ENCODE data around the gene NUTM2D. TPM values are rescaled to one million over a fixed set of nuclear protein-coding genes. Genes with fewer than 3 reads are reported as not detected.
"Not testable (repeated sequence)": the region's sequence is repeated elsewhere in the genome, so short reads cannot be mapped to it uniquely, and the experiment has no call there.

Gene NUTM2D
- total RNA-seq, 4 donors from 2014 or later: 0.26 to 6.4 (median 5.9) TPM; not detected in 1

DNA sequence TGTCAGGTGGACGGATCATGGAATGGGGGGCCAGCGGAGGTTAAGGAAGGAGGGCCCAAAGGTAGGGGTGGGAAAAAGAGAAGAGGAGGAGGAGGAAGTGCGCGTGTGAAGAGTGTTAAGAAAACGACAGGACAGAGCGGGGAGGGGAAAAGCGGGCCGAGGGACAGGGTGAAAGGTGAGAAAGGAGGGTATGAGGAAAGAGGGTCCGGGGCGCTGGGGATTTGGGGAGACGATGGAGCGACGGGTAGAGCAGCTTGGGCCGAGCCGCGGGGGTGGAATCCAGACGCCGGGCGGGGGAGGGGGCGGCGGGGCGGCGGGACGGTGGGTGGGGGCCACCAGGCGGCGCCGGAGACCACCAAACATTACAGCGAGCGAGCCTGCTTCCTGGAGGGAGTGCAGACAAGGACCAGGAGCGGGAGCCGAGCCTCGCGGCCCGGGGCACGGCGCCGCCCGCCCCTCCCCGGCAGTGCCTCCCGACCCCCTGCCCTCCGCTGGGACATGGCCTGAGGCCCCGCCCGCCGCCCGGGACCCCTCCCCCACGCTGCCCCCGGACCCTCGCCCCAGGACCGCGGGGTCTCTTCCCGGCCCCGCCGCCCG, 15.9 kb upstream of the NUTM2D start:
- H3K9me3 ChIP-seq; H3K4me1 ChIP-seq; H3K27me3 ChIP-seq; intact Hi-C loops (cut with DNase I; ENCODE audit: low total_unique reads); H3K36me3 ChIP-seq: not testable (repeated sequence)
- TF ChIP-seq, protein P1, sequence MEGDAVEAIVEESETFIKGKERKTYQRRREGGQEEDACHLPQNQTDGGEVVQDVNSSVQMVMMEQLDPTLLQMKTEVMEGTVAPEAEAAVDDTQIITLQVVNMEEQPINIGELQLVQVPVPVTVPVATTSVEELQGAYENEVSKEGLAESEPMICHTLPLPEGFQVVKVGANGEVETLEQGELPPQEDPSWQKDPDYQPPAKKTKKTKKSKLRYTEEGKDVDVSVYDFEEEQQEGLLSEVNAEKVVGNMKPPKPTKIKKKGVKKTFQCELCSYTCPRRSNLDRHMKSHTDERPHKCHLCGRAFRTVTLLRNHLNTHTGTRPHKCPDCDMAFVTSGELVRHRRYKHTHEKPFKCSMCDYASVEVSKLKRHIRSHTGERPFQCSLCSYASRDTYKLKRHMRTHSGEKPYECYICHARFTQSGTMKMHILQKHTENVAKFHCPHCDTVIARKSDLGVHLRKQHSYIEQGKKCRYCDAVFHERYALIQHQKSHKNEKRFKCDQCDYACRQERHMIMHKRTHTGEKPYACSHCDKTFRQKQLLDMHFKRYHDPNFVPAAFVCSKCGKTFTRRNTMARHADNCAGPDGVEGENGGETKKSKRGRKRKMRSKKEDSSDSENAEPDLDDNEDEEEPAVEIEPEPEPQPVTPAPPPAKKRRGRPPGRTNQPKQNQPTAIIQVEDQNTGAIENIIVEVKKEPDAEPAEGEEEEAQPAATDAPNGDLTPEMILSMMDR (IDR thresholded peaks at IDR 0.05): peak in 1 of 4 experiments; percentile 11
- peak; percentile 22 to 30 for DNase-seq
- H3K4me3 ChIP-seq: peak overlapping the region; percentile 18 to 61
- peak overlapping the region; percentile 82 to 94 for H3K27ac ChIP-seq

DNA sequence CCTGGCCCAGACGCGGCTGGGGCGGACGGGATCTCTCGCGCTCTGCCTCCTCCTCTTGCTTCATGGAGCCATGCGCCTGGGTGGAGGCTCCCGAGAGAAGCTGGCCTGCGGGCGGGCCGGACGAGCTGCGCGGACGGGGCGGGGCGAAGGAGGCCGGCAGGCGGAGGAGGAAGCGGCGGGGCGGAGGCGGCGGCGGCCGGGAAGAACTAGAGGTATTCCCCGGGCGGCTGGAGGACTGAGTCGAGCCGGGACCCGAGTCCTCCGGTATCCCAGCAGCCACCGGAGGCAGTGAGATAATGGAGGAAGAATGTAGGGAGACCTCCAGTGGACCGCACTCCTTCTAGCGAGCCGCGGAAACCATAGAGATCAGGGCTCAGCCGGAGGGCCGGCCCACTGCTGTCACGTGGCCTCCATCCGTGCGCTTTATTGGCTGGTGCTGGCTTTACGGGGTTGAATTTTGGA, 15.3 kb upstream of the NUTM2D start:
- H3K4me1 ChIP-seq; H3K9me3 ChIP-seq; H3K36me3 ChIP-seq; H3K27me3 ChIP-seq; intact Hi-C loops (cut with DNase I; ENCODE audit: low total_unique reads): not testable (repeated sequence)
- peak; percentile 91 to 93 for DNase-seq
- Histone ChIP-seq H3K4me3 (peak overlapping the region; percentile 33 to 61), H3K27ac (peak overlapping the region; percentile 82 to 94)
- peak in 1 of 2 donors; percentile 37 for TF ChIP-seq POLR2A (IDR thresholded peaks at IDR 0.05)

DNA sequence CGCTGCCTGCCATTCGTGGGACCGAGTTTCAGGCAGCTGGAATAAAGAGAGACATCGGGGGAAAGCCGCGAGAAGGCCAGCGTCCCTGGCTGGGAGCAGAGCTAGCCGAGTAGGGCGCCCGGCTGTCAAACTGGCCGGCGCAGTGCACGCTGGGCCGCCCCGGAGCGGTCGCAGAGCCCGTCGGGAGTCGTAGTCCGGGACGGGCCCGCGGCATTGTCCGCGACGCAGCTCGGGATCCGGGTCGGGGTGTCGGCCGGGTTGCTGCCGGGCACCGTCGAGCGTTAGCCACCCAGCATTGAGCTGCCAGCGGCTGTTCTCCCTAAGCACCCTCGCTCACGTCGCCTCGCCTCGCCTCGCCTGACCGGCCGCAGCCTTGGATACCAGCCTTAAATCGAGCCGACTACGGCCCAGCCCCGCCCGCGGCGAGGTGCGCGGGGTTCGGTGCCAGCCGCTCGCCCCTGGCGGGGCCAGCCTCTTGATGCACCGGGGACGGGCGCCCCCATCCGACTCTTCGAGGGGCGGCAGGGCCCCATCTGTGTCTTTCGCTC, 14.8 kb upstream of the NUTM2D start:
- H3K4me3 ChIP-seq: peak overlapping the region; percentile 33 to 61
- H3K27me3 ChIP-seq; H3K4me1 ChIP-seq; H3K36me3 ChIP-seq; intact Hi-C loops (cut with DNase I; ENCODE audit: low total_unique reads); H3K9me3 ChIP-seq: not testable (repeated sequence)
- peak; percentile 79 to 84 for DNase-seq
- peak overlapping the region; percentile 82 to 94 for H3K27ac ChIP-seq
- TF ChIP-seq POLR2A (IDR thresholded peaks at IDR 0.05): peak in 1 of 2 donors; percentile 21
- TF ChIP-seq, protein P1 (IDR thresholded peaks at IDR 0.05): peak; percentile 34 to 76 (median 61)

DNA sequence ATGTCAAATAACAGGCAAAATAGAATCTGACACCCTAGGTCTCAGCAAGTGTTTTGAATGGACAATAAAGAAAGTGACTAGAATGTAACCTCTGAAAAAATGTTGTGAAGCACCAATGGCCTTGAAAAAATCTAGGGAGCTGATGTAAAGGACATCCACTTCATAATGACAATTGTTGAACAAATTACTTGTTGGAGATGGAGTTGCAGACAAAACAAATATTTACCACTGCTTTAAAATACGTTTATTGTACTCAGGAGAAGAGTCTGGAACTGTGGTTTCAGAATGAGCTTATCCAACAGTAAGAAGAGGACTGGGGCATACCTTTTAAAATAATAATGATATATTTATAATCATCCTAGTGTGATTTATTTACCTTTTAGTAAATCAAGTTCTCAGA, 11.8 kb upstream of the NUTM2D start:
- H3K27me3 ChIP-seq; H3K4me3 ChIP-seq; DNase-seq; intact Hi-C loops (cut with DNase I; ENCODE audit: low total_unique reads); H3K36me3 ChIP-seq; H3K9me3 ChIP-seq; H3K4me1 ChIP-seq; H3K27ac ChIP-seq: not testable (repeated sequence)

DNA sequence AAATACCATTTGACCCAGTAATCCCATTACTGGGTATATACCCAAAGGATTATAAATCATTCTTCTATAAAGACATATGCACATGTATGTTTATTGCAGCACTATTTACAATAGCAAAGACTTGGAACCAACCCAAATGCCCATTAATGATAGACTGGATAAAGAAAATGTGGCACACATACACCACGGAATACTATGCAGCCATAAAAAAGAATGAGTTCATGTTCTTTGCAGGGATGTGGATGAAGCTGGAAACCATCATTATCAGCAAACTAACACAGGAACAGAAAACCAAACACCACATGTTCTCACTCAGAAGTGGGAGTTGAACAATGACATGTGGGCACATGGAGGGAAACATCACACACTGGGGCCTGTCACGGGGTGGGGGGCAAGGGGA, 7.4 kb upstream of the NUTM2D start:
- intact Hi-C loops (cut with DNase I; ENCODE audit: low total_unique reads); H3K36me3 ChIP-seq; H3K4me3 ChIP-seq; H3K9me3 ChIP-seq; DNase-seq; H3K4me1 ChIP-seq; H3K27ac ChIP-seq; H3K27me3 ChIP-seq: not testable (repeated sequence)

DNA sequence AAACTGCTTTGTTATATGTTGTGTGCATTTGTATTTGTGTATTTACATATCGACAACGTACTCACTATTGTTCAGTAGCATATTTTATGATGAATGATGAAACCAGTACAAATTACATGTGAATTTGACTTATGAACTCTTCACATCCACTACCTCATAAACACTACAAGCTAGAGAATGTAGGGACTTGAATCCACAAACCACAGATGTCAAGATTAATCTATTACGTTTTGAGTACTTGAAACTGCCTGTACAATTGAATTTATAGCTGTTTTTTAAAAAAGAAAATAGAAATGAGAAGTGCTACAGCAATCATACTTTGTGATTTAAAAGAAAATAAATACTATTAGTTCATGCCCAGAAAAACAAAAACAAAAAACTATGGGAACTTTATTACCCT, 4.7 kb upstream of the NUTM2D start:
- H3K4me1 ChIP-seq; H3K36me3 ChIP-seq; DNase-seq; intact Hi-C loops (cut with DNase I; ENCODE audit: low total_unique reads); H3K27ac ChIP-seq; H3K9me3 ChIP-seq; H3K4me3 ChIP-seq; H3K27me3 ChIP-seq: not testable (repeated sequence)

DNA sequence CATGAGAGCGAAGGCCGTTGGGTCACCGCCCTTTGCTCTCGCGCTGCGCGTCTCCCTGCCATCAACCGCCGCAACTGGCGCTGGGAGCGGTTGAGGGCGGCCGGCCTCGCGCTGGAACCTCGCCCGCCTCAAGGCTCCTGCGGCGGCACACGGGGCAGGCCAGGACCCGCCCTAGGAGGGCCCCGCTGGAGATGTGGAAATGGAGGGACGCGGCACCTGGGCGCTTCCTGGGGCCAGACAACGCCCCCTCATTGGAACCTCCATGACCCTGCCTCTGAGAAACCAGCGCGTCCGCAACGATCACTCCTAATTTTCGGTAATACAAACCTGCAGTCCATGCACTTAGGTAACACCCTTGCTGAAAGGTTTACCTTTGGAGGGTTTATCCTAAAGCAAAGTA, 2.4 kb upstream of the NUTM2D start:
- H3K27ac ChIP-seq; H3K27me3 ChIP-seq; H3K9me3 ChIP-seq; H3K36me3 ChIP-seq; DNase-seq; intact Hi-C loops (cut with DNase I; ENCODE audit: low total_unique reads); H3K4me1 ChIP-seq; H3K4me3 ChIP-seq: not testable (repeated sequence)

DNA sequence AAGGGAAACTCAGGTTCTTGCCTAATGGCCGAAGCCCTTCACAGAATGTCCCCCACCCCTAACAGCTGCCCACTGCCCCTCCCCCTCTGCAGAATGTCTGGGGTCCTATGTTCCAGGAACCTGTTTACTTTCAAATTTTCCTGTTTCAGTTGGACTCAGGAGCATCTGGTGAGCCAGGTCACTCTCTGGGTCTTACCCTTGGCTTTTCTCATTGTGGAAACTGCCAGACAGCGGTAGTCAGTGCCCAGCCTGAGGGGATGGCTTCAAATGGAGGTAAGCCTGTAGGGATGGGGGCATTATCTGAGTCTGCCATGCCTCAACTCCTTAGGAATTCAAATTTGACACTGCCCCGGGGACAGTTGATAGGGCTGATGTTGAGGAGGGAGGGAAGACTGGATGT, 615 bp downstream of the NUTM2D start:
- H3K27me3 ChIP-seq; DNase-seq; H3K9me3 ChIP-seq; H3K4me1 ChIP-seq; H3K27ac ChIP-seq; intact Hi-C loops (cut with DNase I; ENCODE audit: low total_unique reads); H3K36me3 ChIP-seq; H3K4me3 ChIP-seq: not testable (repeated sequence)

DNA sequence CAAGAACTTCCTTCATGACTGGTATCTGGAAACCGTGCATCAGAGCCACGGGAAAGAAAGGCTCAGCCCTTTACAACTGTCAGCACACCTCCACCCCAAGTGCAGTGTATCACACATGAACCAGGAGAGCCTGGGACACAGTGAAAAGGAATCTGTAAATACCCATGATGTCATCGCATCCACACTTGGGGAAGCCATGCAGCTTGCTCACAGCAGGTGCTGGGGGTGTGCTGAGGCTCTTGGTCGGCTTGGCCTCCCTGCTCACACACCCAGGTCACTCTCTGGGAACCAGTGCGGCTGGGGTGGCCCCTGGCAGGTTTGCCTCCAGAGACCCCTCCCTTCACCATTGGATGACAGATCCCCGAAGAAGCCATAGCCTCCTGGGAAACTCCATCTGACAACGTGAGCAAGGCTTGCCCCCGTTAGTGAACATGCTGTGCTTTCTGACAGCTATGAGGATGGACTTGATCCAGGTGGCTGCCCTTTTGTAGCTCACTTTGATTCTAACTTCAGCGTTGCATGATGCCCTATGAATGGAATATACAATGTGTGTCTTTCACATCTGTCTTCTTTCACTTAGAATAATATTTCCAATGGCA, 12.1 kb downstream of the NUTM2D start:
- H3K4me1 ChIP-seq; intact Hi-C loops (cut with DNase I; ENCODE audit: low total_unique reads); H3K9me3 ChIP-seq: not testable (repeated sequence)

DNA sequence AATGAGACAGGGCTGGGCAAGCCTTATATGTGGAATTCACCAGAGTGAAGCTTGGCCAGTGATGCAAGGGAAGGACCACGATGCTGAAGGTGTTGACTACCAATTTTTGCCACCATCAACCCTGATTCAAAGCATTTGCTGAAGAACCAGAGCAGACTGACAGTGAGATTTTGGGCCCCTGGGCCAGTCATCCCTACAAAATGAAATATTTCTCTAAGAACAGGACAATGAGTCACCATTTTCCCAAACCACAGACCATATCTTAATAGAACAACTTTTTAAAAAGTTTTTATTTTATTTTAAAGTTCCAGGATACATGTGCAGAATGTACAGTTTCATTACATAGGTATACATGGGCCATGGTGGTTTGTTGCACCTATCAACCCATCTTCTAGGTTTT, 16.5 kb downstream of the NUTM2D start:
- H3K9me3 ChIP-seq; DNase-seq; H3K27ac ChIP-seq; intact Hi-C loops (cut with DNase I; ENCODE audit: low total_unique reads); H3K36me3 ChIP-seq; H3K4me3 ChIP-seq; H3K4me1 ChIP-seq; H3K27me3 ChIP-seq: not testable (repeated sequence)

More for the DNA sequence above, 12.1 kb downstream of the NUTM2D start:
- not testable (repeated sequence) for H3K4me3 ChIP-seq, H3K27me3 ChIP-seq, H3K36me3 ChIP-seq, H3K27ac ChIP-seq, DNase-seq

DNA sequence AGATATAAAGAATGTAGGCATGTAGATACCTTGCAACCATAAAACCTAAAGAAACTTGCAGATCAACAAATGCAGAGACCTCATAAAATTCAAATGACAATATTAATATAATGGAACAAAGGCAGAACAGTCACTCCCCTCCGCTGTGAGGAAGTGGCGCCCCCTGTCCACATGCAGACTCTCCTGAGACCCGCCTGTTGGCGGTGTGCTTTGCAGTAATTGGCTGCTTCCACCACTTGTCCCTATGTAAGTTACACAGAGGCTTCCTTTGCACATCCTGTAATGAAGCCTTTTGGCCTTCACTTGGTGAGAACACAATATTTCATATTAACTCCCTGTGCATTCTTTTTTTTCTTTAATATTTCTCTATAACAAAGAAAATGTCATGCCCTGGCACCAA, 21.6 kb downstream of the NUTM2D start:
- intact Hi-C loops (cut with DNase I; ENCODE audit: low total_unique reads); H3K36me3 ChIP-seq; DNase-seq; H3K9me3 ChIP-seq; H3K4me1 ChIP-seq; H3K27ac ChIP-seq; H3K4me3 ChIP-seq; H3K27me3 ChIP-seq: not testable (repeated sequence)
